Measurements from ENCODE around the gene FRMPD4.

The FRMPD4 gene

GRCh38 chrX:12711435-12712040 is 573.3 kb downstream of the FRMPD4 start:
- in situ Hi-C loops (cut with MboI; ENCODE audit: low sequenced_read_pairs): no loop called here

GRCh38 chrX:12716574-12716973 is 578.3 kb downstream of the FRMPD4 start:
- in situ Hi-C loops (cut with MboI; ENCODE audit: low sequenced_read_pairs): no loop called here

- in situ Hi-C loops (cut with MboI; ENCODE audit: low sequenced_read_pairs): no loop called here
Observed at GRCh38 chrX:12719837-12720236, 581.6 kb downstream of the FRMPD4 start.

DNA sequence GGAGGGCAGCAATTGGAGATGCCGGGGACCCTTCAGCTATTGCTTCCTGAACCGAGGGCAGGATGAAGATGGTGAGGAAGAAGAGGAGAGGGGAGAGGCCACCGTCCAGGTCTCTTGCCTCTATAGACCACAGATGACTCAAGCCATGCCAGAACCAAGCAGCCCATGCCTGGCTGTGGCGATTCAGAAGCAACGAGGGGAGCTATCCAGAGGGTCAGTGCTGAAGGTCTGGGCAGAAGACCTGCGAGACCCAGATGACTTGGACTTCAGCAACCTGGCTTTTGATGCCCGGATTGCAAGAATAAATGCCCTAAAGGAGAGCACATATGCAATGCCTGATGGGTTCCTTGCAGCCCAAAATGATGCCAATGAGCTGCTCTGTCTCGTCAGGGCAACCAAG is 582.8 kb downstream of the FRMPD4 start:
- in situ Hi-C loops (cut with MboI; ENCODE audit: low sequenced_read_pairs): no loop called here

DNA sequence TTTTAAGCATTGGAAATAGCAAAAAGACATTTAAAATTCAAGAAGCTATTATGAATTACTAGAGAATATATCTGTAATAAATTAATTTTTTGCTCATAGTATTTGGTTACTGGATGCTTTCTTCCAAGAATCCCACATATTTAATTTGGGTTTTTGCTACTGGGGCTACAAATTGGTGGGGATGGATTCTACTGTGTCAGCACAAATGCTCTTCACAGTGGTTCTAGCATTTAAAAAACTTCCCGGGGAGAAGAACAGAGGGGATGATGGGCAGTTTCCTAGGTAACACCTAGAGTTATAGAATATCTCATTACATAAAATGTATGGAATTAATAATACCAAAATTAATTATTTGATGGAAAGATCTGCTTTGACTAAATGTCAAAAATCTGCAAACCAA is 584.0 kb downstream of the FRMPD4 start:
- in situ Hi-C loops (cut with MboI; ENCODE audit: low sequenced_read_pairs): no loop called here

GRCh38 chrX:12741416-12741815 is 603.1 kb downstream of the FRMPD4 start:
- in situ Hi-C loops (cut with MboI; ENCODE audit: low sequenced_read_pairs): no loop called here

- in situ Hi-C loops (cut with MboI; ENCODE audit: low sequenced_read_pairs): no loop called here
Observed at GRCh38 chrX:12747433-12747832, 609.2 kb downstream of the FRMPD4 start.

- in situ Hi-C loops (cut with MboI; ENCODE audit: low sequenced_read_pairs): no loop called here
Observed at GRCh38 chrX:12751887-12752286, 613.6 kb downstream of the FRMPD4 start.

DNA sequence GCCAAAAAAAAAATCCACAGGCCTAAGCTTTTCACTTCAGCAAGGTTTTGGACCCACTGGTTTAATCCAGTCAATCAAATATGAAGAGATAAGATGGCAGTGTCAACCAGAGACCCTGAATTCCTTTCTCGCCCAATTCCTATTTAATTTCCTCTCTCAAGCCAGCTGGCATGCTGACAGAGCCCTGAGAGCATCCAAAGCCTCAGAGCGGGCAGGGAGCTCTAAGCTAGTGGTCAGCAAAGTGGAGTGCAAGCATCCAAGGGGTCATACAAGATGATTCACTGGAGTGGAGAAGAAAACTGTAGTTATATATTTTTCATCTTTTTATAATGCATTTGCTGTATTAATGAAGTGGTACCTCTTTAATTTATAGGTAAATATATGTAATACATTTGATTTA is 615.1 kb downstream of the FRMPD4 start:
- in situ Hi-C loops (cut with MboI; ENCODE audit: low sequenced_read_pairs): no loop called here

DNA sequence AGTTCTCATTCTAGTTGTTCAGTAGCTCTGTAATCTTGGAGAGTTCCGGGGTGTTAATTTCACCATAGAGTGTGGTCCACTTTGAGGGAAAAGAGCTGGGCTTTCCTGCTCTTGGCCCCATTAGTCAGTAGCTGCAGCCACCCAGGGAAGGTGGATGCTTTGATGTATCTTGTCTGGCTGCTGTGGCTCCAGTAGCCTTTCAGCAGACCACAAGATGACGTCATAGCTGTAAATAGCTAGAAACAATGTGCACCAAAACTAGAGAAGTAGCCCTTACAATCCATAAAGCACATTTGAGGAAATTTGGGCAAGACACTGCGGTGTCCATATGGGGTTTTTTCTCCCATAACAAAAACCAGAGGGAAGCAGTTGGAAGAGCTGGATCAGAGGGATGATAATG is 620.0 kb downstream of the FRMPD4 start:
- in situ Hi-C loops (cut with MboI; ENCODE audit: low sequenced_read_pairs): no loop called here

- in situ Hi-C loops (cut with MboI; ENCODE audit: low sequenced_read_pairs): no loop called here
Observed at GRCh38 chrX:12767856-12768255, 629.6 kb downstream of the FRMPD4 start.

- in situ Hi-C loops (cut with MboI; ENCODE audit: low sequenced_read_pairs): no loop called here
Observed at GRCh38 chrX:12768491-12768890, 630.2 kb downstream of the FRMPD4 start.

DNA sequence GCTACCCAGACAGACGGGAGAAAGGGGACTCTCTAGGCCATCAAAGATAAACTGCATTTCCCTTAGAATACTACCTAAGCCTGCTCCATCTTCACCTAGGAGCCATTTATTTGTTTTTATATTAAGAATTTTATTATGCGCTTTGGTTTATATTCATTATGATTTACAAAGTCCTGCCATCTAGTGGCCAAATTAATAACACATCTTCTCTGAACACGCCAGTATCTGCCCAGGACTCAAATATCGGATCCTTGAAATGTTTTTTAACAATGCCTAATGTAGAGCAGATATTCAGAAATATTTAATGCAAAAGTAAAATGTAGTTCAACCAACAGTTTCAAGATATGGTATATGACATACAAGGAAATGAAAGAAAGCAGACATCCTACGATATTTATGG is 632.2 kb downstream of the FRMPD4 start:
- in situ Hi-C loops (cut with MboI; ENCODE audit: low sequenced_read_pairs): no loop called here

GRCh38 chrX:12771445-12772069 is 633.3 kb downstream of the FRMPD4 start:
- in situ Hi-C loops (cut with MboI; ENCODE audit: low sequenced_read_pairs): no loop called here

Measured in HL-60/S4 treated with phorbol 12-myristate 13-acetate at 8.2 ng/mL for 4 days and 3 days (cell line).